LHCN-M2 (cell line): ENCODE measurements around the gene CIDEA. TPM values are rescaled to one million over a fixed set of nuclear protein-coding genes. Genes with fewer than 3 reads are reported as not detected.
"Not testable (repeated sequence)": the region's sequence is repeated elsewhere in the genome, so short reads cannot be mapped to it uniquely, and the experiment has no call there.

Experiments used
- DNase-seq: peaks from one replicate; pipeline ENCODE4 v3.0.0-alpha.2; 2012; ENCODE audit warnings: low read depth
- total RNA-seq: library from RNA; depleted of rRNA; stranded (reverse); fragments of >200 nt; gene quantifications from 2 replicates; pipeline ENCODE4 v1.2.3, GENCODE V29; 2014

Gene CIDEA
- total RNA-seq, 1 experiment from 2014 or later: not detected

DNA sequence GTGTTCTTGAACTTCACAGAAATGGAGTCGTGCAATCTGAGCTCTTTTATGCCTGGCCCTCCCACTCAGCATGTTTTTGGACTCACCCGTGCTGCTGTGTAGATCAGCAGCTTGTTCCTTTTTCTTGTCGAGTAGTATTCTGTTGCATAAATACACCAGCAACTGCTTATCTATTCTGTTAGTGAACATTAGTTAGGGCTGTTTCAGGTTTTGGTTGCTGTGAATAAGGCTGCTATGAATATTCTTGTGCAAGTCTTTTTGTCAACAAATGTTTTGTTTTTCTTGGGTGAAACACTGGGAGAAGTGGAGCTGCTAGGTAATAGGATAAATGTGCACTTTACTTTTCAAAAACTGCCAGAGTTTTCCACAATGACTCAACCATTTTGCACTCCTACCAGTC, 15.3 kb upstream of the CIDEA start:
- no peak for DNase-seq

DNA sequence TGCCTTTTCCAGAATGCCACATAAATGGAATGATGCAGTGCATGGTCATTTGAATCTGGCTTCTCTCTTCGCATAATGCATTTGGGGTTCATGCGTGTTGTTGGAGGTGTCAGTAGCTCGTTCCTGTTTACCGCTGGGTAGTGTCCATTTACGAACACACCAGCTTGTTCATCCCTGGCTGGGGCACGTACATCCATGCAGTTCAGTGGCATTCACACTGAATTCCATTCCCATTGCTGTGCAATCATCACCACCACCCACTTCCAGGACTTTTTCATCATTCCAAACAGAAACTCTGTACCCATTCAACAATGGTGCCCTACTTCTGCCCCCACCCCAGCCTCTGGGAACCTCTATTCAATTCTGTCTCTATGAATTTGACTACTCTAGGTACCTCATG, 14.7 kb upstream of the CIDEA start:
- no peak for DNase-seq

DNA sequence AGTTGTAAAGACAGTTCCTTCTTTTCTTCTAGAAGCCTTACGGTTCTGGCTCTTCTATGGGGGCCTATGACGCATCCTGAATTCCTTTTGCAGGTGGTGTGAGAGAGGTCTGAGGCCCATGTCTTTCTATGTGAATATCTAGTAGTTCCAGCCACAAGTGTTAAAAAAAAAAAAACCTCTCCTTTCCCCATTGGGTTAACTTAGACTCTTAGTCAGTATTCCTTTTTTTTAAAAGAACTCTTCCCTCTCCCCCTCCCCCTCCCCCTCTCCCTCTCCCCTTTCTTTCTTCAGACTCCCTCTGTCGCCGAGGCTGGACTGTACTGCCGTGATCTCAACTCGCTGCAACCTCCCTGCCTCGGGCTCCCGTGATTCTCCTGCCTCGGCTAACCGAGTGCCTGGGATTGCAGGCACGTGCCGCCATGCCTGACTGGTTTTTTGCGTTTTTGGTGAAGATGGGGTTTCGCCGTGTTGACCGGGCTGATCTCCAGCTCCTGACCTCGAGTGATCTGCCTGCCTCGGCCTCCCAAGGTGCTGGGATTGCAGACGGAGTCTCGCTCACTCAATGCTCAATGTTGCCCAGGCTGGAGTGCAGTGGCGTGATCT, 11.4 kb upstream of the CIDEA start:
- no peak for DNase-seq

DNA sequence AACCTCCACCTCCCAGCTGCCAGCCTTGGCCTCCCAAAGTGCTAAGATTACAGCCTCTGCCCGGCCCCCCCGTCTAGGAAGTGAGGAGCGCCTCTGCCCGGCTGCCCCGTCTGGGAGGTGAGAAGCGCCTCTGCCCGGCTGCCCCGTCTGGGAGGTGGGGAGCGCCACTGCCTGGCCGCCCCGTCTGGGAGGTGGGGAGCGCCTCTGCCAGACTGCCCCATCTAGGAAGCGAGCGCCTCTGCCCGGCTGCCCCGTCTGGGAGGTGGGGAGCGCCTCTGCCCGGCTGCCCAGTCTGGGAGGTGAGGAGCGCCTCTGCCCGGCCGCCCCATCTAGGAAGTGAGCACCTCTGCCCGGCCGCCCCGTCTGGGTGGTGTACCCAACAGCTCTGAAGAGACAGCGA, 10.9 kb upstream of the CIDEA start:
- not testable (repeated sequence) for DNase-seq

DNA sequence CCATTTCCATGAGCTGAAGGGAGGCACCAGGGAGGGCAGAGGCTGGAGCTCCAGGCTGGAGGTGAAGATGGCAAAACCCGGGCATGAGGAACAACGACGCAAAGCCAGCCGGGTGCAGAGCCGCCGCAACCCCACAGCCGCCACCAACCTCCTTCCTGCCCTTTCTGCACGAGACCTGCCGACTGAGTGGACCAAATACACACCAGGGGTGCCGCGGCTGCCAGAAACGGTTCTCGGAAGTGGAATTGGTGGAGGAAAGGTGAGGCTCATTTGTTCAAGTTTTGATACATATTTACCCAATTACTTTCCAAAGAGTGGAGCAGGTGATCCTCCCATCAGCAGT, 8.4 kb upstream of the CIDEA start:
- DNase-seq: no peak

DNA sequence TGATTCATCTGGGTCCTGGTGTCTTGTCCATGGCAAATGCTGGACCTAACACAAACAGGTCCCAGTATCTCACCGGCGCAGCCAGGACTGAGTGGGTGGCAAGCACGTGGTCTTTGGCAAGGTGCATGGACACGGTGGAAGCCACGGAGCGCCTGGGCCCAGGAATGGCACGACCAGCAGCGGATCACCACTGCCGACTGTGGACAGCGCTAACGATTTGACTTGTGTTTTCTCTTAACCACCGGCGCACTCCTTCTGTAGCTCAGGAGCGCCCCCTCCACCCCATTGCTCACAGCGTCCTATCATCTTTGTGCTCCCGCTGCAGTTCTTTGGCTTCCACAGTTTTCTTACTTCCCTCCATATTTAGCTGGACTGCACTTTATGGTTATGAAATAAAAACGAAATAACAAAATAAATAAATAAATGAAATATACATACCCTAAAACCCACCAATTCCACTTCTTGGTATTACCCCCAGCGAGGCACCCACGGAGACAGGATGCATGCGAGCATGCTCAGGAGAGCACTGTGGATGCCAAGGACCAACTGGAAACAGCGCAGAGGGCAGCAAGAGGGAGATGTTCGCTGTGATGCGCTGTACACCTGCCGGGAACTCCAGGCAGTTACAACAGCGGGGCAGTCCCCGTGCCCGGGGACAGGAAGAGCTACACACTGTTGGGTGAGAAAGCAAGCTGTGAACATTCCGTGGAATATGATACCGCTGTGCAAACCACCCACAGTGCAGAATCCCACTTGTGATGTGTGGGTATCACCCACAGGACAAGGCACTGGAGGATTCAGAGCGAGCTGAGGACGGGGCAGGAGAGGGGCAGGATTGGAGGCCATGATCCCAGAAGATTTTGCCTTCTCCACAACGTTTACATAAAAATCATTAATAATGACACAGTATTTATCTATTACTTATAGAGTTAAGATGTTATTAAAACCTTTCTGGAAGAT, 7.0 kb upstream of the CIDEA start:
- DNase-seq: no peak

DNA sequence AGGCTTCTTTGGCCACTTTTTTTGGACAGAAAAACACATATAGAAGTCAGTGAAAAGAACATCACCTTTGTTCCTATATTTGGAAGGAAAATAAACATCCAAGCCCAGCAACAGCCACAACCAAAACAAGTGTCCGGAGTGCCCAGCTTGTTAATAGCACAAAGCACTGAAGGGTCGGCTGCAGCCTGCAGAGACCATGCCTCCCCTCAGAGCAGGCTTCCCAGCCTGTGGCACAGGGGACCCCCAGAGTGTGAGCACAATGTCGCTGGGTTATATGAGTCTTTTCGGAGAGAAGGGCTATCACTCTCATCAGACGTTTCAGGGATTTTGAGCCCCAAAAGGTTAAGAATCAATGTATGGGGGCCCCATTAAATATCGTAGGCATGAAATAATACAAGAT, 6.2 kb upstream of the CIDEA start:
- DNase-seq: no peak

DNA sequence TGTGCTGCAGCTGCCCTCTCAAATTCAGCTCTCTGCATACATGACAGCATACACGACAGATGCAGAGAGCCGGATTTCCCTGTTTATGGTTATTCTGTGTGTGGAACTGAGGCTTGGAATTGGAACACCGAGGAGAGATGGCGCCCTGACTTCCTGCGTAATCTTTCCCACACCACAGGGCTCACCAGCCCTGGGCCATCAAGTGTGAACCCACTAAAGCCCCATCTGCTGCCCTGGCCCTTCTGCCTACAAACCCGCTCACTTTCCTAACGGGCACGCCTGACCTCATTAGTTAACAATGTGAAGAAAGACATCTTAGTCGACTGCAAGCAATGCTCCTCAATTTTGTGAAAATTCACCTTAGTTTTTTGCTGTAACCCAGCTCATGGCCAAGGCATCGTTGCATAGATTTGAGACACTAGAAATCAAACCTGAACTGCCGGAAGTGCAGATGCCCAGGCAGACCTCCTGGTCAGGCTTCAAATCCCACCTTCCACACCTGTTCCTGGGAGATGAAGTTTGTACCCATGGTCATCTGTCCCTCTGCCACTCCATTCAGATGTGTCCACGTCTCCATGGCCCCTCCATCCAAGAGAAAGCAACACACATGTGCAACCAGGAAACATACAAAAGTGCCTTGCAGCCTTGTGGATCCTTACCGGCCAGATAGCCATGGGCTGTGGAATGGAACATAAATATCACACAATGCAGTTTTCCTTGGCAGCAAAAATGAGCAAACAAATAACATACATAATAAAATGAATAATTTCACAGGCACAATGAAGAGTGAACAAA, 5.0 kb upstream of the CIDEA start:
- DNase-seq: no peak

DNA sequence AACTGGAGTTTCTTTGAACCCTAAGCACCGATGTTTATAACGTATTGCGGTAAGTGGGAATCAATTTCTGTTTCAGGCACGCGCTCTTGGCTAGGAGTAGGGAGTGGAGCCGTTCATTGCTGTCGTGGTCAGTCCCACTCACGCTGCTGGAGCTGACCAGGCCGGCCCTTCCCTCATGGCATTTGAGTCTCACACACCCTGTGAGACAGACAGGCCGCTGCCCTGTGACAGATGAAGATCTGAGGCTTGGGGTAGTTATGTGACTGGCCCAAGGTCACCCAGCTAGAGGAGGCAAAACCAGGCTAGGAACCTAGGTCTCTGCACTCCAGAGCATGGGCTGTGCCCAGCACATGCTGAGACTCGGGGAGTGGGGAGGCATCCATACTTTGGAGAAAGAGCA, 2.9 kb upstream of the CIDEA start:
- DNase-seq: no peak

DNA sequence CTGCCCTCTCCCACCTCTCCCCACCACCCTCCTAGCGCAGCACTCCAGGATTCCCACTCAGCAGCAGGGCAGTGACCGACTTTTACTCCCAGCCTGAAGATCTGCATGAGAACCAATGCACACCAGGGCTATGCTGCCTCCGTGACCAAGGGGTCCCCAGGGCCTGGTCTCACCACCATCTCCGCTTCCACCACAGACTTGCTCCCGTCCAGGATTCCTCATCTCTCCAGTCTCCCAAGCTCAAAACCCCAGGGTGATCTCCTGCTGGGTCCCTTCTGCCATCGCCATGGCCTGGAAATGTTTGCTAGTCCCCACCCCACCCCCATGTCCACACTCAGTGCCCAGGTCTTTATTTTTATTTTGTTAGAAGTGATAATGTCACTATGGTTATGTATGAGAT, 2.1 kb upstream of the CIDEA start:
- no peak for DNase-seq

DNA sequence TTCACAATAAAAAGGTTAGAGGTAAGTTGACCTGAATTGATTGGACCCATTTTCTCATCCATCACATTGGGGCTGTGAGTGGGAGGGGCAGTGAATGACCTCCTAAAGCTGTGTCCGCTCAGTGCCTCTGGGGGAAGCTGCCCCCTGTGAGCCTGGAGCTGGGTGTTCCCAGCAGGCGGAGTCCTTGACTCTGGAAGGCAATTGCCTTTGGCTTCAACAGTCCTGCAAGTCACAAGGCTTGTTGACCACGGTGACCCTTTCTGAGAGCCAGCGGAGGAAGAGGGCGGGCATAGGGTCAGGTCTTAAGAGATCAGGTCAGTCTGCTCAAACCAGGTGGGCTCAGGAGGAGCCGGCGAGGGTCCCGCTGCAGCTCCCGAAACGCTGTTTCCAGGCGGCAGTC, 1.1 kb upstream of the CIDEA start:
- no peak for DNase-seq

DNA sequence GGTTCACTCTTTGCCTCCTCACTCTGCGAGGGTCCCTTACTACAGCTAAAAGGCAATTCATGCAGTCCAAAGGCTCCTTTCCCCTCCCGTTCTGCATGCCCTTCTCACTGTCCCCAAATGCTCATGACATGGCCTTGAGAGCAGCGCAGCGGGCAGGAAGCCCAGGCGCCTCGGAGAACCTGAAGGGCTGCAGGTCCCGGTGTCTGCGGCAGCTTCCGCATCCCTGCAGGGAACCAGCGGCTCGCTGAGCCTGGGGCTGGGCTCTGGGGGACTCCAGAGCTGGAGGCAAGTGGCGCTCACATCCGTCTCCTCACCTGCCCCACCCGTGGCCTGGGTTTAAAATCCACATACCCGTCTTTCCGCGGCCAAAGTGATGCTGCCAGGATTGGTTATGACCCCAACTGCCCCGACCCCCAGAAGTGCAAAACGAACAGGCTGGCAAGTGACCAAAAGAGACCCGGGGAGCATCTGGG, 462 bp upstream of the CIDEA start:
- no peak for DNase-seq

DNA sequence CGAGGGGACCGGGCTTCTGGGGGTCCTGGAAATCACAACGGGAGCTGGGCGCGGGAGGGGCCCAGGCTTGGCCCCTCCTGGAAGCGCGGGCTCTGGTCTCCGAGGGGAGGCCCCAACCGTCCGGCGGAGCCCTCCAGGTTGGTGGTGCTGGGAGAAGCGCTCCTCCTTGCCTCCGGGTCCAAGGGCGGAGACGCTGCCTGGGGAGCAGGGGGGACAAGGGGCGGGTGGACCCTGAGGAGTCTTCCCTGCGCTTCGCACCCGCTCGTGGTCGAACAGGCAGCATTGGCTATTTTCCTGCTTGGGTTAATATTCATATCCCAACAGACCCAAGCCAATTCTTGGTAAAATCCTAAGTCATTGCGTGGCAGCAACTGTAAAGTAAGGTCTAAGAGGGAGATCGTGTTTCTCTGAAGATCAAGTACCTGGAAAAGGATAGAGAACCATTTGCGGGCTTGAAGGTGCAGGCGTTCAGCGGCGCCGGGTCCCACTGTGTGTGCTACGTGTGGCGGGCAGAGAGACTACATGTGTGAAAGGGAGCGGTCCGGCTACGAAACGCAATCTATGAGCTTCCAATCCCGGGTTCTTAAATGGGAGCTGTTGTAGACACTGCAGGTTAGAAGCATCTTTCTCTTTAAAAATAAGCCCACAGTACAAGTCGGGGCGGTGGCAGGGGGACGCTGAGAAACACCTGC, 805 bp downstream of the CIDEA start:
- DNase-seq: no peak

DNA sequence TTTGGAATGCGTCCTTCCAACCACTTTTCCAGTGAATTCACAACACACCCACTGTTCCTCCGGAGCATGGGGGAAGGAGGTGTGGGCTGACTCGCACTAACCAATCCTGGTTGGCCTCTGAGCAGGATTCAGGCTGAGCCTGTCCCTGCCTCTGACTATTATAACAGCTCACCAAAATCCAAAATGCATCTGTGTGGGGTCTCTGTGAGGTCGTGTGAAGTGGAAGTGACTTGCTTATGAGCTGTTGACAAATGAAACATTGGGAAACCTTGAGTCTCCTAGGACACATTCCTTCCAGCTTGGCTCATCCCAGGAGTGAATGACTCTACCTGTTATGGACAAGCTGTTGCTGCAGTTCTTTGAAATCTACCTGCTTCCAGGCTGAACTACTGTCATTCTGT, 1.5 kb downstream of the CIDEA start:
- peak; percentile 22 for DNase-seq

DNA sequence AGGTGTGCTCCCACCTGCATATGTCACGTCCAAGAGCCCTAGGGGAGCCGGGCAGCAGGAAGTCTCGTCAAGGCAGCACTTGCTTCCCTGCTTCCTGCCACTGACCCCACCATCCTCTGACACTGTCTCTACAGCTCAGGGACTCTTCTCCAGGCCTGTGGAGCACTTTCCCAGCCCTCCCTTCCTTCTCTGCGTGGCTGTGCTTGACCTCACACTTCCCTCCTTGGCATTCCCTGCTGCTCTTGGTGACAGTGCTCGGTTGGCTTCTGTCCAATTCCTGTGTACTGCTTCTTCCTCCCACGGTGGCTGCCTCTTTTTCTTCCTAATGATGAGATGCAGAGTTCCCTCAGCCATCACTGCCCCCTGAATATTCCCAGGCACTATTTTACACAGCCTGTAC, 2.8 kb downstream of the CIDEA start:
- no peak for DNase-seq

DNA sequence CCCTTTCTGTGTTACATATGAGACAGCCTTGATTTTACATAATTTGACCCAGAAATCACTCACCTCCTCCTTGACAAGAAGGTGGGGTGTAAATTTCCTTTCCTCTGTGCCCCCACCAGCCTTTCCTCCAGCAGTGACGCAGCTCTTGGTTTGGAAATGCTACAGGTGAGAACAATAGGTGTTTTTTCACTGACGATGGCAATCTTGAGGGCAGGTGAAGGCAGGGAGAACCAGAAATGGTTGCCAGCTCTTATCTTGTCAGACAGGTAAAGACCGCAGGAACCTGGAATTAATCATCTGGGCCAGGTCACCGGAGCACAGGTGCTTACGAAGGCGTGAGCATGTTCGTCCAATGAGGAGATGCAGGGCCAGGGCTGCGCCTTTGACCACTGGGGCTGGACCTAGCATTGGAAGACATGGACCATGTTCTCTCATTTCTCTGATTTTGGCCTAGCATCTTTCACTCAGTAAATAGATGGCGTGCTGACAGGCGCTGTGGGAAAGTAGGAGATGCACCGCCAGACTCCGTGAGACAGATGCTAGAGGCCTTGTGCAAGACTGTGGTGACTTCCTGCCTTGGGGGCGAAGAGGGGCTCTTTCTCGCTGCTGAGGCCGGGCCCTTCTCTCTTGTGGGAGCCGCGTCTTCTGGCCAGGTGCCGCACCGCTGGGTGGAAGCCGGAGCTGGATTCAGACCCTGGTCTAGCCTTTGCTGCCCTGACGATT, 4.0 kb downstream of the CIDEA start:
- DNase-seq: no peak

DNA sequence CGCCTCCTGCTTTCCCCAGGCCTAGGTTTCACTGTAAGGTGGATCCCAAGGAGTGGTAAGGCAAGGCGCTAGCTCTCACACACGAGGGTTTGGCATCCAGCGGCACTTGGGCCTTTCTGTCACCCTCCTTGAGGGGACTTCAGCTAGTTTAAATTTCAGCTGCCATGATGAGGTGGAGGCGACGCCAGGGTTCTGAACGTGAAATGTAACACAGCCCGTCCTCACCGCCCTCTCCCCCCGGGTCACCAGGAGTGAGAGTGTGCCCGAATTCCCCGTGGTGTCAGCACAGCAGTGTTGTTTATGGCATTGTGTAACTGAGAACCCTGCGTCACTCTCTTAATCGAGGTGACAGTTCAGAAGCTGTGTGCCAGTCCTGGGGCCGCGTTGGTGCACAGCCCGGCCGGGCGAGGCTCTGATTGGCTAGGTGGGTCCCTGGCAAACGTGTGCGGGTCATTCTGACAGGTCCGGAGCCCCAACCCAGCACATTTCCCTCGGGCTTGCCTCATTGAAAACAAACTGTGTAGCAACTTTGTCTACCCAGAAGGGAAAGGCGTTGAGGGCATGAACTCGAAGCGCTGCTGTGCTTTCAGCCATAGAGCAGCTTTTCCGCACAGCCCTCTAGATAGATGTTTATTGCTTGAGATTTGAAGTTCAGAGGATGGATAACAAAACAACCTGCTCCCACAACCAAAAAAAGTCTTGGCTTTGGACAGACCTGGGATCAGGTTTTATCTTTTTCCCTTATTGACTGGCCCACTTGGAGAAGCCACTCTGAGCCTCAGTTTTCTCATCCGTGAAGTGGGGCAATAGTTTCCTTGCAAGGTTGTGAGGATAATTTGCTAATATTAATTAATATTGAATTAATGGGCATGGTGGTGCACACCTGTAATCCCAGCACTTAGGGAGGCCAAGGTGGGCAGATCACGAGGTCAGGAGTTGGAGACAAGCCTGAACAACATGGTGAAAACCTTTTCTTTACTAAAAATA, 4.9 kb downstream of the CIDEA start:
- DNase-seq: no peak

DNA sequence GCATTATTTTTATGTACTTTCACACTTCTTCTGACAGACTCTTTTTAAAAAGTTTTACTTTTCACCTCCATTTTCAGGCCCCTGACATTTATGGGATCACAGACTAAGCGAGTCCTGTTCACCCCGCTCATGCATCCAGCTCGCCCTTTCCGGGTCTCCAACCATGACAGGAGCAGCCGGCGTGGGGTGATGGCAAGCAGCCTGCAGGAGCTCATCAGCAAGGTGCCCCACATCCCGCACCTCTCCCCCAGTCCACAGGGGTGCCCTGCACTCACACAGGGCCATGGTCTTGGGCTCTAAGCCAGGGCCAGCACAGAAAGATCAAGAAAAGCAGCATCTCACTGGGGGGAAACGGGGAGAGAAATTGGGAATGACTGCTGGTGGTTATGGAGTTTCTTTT, 8.6 kb downstream of the CIDEA start:
- no peak for DNase-seq

DNA sequence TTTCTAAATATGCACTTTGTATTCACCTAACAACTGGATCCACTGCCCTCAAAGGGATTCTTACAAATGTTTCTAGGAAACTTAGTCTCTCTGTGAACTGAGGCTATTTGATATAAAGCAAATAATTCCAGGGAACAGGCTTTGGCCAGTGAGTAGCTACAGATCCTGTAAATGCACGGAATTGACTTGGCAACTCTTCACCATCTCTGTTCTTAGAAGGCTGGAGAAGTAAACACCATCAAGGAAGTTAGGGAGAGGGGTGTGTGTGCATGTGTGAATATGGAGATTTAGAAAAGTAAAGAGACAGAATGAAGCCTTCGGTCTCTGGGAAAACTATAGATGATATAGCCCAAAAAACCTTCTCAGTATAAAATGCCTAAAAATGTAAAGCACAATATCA, 10.7 kb downstream of the CIDEA start:
- no peak for DNase-seq
